ENCODE measurements around the gene GTF2IRD1.
"Not testable (repeated sequence)": the region's sequence is repeated elsewhere in the genome, so short reads cannot be mapped to it uniquely, and the experiment has no call there.

The GTF2IRD1 gene

GRCh38 chr7:74493295-74493694, 39.6 kb downstream of the GTF2IRD1 start:
- Histone ChIP-seq H3K36me3 (ENCODE audit: insufficient read depth, low read length) (no peaks in the 10 kb centered on the region), H3K27ac (ENCODE audit: low read depth, low read length) (no peak overlapping the region), H3K4me3 (ENCODE audit: low read depth, low read length) (no peak overlapping the region), H3K4me1 (ENCODE audit: control insufficient read depth, insufficient read depth, low read length, unreplicated experiment) (no peaks in the 10 kb centered on the region), H3K27me3 (ENCODE audit: insufficient read depth, low read length) (no peaks in the 10 kb centered on the region), H2AFZ (ENCODE audit: low read length, unreplicated experiment) (no peak overlapping the region), H3K79me2 (ENCODE audit: control insufficient read depth, insufficient read depth, low read length, unreplicated experiment) (peaks cover 8% of the 10 kb centered on the region)

DNA sequence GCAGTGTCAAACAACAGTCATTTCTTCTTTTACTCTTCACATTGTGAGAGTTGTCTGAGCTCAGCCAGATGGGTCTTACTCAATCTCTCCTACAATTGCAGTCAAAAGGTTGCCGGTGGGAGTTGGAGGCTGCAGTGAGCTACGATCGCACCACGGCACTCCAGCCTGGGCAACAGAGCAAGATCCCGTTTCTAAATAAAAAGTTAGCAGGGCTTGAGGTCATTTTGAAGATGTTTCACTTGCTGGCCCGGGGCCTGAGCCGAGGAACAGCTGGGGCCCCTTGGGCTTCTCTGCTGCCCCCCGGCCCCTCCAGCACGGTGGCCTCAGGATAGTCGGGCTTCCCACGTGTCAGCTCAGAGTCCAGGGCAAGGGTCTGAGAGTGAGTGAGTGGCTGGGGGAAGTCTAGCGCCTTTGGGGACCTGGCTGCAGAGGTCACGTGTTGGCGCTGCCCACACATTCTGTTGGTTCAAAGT, 40.4 kb downstream of the GTF2IRD1 start:
- peaks cover 8% of the 10 kb centered on the region for H3K79me2 ChIP-seq (ENCODE audit: control insufficient read depth, insufficient read depth, low read length, unreplicated experiment)
- H3K27me3 ChIP-seq (ENCODE audit: insufficient read depth, low read length): no peaks in the 10 kb centered on the region
- no peaks in the 10 kb centered on the region for H3K36me3 ChIP-seq (ENCODE audit: insufficient read depth, low read length)
- H2AFZ ChIP-seq (ENCODE audit: low read length, unreplicated experiment): no peak overlapping the region
- no peaks in the 10 kb centered on the region for H3K4me1 ChIP-seq (ENCODE audit: control insufficient read depth, insufficient read depth, low read length, unreplicated experiment)
- no peak overlapping the region for H3K4me3 ChIP-seq (ENCODE audit: low read depth, low read length)
- H3K27ac ChIP-seq (ENCODE audit: low read depth, low read length): no peak overlapping the region

DNA sequence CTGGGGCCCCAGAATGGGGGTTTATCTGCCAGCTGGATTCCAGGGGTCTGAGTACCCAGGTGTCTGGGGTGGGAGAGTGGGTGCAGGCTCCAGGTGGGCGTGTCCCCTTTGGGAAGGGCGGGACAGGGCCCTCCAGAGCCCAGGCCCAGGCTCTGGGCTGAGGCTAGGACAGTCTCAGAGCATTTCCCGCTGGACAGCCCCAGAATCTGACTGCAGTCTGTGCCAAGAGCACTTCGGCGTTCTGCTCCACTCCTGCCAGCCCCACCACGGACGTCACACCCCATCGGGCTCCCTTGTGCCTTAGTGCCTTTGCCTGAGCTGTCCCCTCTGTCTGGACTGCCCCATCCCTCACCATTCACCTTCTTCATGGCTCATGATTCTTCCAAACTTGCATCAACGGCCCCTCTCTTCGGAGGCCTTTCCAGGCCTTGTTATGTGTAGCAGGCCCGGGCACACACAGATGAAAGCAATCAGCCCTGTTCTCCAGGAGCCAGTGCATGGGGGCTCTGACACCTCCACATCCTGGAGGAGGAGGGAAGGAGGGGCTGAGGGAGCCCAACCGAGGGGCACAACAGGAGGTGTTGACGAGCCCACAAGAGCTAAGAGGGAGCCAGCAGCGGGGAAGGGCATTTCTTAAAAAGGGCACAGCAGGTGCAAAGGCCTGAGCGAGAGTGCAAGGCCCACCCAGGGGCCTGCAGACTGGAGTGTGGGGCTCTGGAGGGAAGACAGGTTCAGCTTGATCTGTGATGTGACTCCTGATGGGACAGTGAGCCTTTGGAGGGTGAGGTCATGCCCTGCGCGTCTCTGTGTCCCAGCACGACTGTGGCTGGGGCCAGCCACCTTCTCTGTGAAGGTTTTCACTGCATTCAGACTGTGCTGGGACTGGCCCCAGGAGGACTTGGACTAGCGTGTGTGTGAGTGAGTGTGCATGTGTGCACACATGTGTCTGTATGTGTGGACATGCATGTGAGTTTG, 41.7 kb downstream of the GTF2IRD1 start:
- H2AFZ ChIP-seq (ENCODE audit: low read length, unreplicated experiment): no peak overlapping the region
- H3K27me3 ChIP-seq (ENCODE audit: insufficient read depth, low read length): no peaks in the 10 kb centered on the region
- no peaks in the 10 kb centered on the region for H3K4me1 ChIP-seq (ENCODE audit: control insufficient read depth, insufficient read depth, low read length, unreplicated experiment)
- H3K36me3 ChIP-seq (ENCODE audit: insufficient read depth, low read length): no peaks in the 10 kb centered on the region
- H3K4me3 ChIP-seq (ENCODE audit: low read depth, low read length): no peak overlapping the region
- H3K79me2 ChIP-seq (ENCODE audit: control insufficient read depth, insufficient read depth, low read length, unreplicated experiment): peaks cover 6% of the 10 kb centered on the region
- H3K27ac ChIP-seq (ENCODE audit: low read depth, low read length): no peak overlapping the region

DNA sequence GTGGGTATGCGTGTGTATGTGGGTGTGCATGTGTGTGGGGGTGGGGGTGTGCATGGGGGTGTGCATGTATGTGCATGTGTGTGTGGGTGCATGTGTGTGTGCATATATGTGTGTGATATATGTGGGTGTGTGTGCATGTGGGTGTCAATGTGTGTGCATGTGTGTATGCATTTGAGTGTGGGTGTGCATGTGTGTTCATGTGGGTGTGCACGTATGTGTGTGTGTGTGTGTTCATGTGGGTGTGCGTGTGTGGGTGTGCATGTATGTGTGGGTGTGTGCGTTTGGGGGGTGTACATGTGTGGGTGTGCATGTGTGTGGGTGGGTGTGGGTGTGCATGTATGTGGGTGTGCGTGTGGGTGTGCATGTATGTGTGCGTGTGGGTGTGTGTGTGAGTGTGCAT, 42.6 kb downstream of the GTF2IRD1 start:
- Histone ChIP-seq H2AFZ (ENCODE audit: low read length, unreplicated experiment) (no peak overlapping the region), H3K27ac (ENCODE audit: low read depth, low read length) (no peak overlapping the region), H3K27me3 (ENCODE audit: insufficient read depth, low read length) (no peaks in the 10 kb centered on the region), H3K4me1 (ENCODE audit: control insufficient read depth, insufficient read depth, low read length, unreplicated experiment) (no peaks in the 10 kb centered on the region), H3K4me3 (ENCODE audit: low read depth, low read length) (no peak overlapping the region), H3K36me3 (ENCODE audit: insufficient read depth, low read length) (no peaks in the 10 kb centered on the region), H3K79me2 (ENCODE audit: control insufficient read depth, insufficient read depth, low read length, unreplicated experiment) (peaks cover 10% of the 10 kb centered on the region)

DNA sequence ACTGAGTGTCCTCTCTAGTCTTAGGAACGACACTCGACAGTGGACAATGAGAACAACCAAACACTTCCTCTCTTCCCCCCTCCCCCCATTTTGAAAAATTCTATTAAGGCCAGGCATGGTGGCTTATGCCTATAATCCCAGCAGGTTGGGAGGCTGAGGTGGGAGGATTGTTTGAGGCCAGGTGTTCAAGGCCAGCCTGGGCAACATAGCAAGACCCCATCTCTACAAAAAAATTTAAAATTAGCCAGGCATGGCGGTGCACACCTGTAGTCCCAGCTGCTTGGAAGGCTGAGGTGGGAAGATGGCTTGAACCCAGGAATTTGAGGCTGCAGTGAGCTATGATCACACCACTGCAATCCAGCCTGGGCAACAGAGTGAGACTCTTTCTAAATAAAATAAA, 43.1 kb downstream of the GTF2IRD1 start:
- not testable (repeated sequence) for H3K27me3 ChIP-seq (ENCODE audit: insufficient read depth, low read length); H3K4me3 ChIP-seq (ENCODE audit: low read depth, low read length); H3K4me1 ChIP-seq (ENCODE audit: control insufficient read depth, insufficient read depth, low read length, unreplicated experiment); H2AFZ ChIP-seq (ENCODE audit: low read length, unreplicated experiment); H3K27ac ChIP-seq (ENCODE audit: low read depth, low read length); H3K36me3 ChIP-seq (ENCODE audit: insufficient read depth, low read length)
- peaks cover 13% of the 10 kb centered on the region for H3K79me2 ChIP-seq (ENCODE audit: control insufficient read depth, insufficient read depth, low read length, unreplicated experiment)

GRCh38 chr7:74498354-74498753, 44.6 kb downstream of the GTF2IRD1 start:
- H3K27me3 ChIP-seq (ENCODE audit: insufficient read depth, low read length): no peaks in the 10 kb centered on the region
- no peak overlapping the region for H2AFZ ChIP-seq (ENCODE audit: low read length, unreplicated experiment)
- peaks cover 13% of the 10 kb centered on the region for H3K79me2 ChIP-seq (ENCODE audit: control insufficient read depth, insufficient read depth, low read length, unreplicated experiment)
- no peaks in the 10 kb centered on the region for H3K4me1 ChIP-seq (ENCODE audit: control insufficient read depth, insufficient read depth, low read length, unreplicated experiment)
- no peaks in the 10 kb centered on the region for H3K36me3 ChIP-seq (ENCODE audit: insufficient read depth, low read length)
- H3K27ac ChIP-seq (ENCODE audit: low read depth, low read length): no peak overlapping the region
- no peak overlapping the region for H3K4me3 ChIP-seq (ENCODE audit: low read depth, low read length)

DNA sequence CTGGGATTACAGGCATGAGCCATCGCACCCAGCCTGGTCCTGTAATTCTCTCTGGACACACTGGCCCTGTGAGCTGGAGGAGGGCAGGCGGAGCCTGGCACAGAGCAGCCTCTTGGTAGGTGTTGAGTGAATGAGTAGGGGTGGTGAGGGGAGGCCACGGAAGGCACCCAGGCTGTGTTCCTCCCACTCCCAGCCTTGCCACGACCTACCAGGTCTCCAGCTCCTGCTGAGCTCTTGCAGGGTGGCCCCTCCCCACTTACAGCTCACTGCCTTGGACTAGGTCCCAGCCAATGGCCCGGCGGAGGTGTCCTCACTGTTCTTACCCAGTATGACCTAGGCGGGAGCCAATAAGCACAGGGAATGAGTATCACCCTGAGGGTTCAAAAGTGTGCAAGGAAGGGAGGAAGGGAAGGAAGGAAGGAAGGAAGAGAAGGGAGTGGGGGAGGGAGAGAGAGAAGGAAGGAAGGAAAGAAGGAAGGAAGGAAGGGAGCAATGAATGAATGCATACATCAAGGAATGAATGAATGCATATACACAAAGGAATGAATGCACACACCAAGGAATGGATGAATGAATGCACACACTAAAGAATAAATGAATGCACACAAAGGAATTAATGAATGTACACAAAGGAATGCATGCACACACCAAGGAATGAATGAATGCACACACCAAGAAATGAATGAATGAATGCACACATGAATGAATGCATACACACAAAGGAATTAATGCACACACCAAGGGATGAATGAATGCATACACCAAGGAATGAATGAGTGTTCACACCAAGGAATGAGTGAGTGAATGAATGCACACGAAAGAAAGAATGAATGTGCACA, 45.5 kb downstream of the GTF2IRD1 start:
- Histone ChIP-seq H2AFZ (ENCODE audit: low read length, unreplicated experiment) (no peak overlapping the region), H3K36me3 (ENCODE audit: insufficient read depth, low read length) (no peaks in the 10 kb centered on the region), H3K4me3 (ENCODE audit: low read depth, low read length) (no peak overlapping the region), H3K79me2 (ENCODE audit: control insufficient read depth, insufficient read depth, low read length, unreplicated experiment) (peaks cover 13% of the 10 kb centered on the region), H3K4me1 (ENCODE audit: control insufficient read depth, insufficient read depth, low read length, unreplicated experiment) (no peaks in the 10 kb centered on the region), H3K27me3 (ENCODE audit: insufficient read depth, low read length) (no peaks in the 10 kb centered on the region), H3K27ac (ENCODE audit: low read depth, low read length) (no peak overlapping the region)

DNA sequence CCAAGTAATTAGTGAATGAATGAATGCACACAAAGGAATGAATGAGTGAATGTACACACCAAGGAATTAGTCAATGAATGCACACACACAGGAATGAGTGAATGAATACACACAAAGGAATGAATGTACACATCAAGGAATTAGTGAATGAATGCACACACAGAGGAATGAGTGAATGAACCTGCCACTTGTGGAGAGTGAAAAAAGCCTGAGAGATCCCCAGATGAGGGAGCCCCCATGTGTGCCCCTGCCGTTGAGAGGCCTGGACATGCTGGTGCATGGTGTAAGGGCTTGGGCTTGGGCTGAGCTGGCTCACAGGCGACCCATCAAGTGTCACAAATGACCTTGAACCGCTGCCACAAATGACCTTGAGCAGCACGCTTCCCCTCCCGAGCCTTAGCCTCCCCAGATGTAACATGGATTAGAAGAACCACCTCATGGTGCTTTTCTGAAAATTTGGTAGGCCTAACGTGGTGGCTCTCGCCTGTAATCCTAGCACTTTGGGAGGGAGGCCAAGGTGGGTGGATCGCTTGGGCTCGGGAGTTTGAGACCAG, 46.2 kb downstream of the GTF2IRD1 start:
- Histone ChIP-seq H3K4me3 (ENCODE audit: low read depth, low read length) (no peak overlapping the region), H3K4me1 (ENCODE audit: control insufficient read depth, insufficient read depth, low read length, unreplicated experiment) (no peaks in the 10 kb centered on the region), H3K79me2 (ENCODE audit: control insufficient read depth, insufficient read depth, low read length, unreplicated experiment) (peaks cover 13% of the 10 kb centered on the region), H2AFZ (ENCODE audit: low read length, unreplicated experiment) (no peak overlapping the region), H3K36me3 (ENCODE audit: insufficient read depth, low read length) (no peaks in the 10 kb centered on the region), H3K27me3 (ENCODE audit: insufficient read depth, low read length) (no peaks in the 10 kb centered on the region), H3K27ac (ENCODE audit: low read depth, low read length) (no peak overlapping the region)

DNA sequence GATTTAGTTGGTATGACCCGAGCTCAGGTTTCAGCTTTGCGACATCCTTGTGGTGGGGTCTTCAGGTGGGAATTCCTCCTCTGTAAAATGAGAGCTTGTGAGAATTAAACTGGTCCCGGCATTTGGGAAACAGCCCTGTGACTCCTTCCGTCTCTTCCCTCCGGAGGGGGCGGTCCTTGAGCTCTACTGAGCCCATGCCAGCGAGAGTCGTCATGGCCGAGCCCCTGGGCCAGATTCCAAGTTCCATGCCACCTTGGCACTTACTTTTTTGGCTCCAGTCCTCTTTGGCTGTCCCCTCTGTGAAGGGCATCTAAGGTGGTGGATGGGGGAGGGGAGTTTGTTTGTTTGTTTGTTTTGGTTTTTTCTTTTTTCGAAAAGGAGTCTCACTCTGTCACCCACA, 47.6 kb downstream of the GTF2IRD1 start:
- Histone ChIP-seq H3K27ac (ENCODE audit: low read depth, low read length) (no peak overlapping the region), H3K4me1 (ENCODE audit: control insufficient read depth, insufficient read depth, low read length, unreplicated experiment) (no peaks in the 10 kb centered on the region)

DNA sequence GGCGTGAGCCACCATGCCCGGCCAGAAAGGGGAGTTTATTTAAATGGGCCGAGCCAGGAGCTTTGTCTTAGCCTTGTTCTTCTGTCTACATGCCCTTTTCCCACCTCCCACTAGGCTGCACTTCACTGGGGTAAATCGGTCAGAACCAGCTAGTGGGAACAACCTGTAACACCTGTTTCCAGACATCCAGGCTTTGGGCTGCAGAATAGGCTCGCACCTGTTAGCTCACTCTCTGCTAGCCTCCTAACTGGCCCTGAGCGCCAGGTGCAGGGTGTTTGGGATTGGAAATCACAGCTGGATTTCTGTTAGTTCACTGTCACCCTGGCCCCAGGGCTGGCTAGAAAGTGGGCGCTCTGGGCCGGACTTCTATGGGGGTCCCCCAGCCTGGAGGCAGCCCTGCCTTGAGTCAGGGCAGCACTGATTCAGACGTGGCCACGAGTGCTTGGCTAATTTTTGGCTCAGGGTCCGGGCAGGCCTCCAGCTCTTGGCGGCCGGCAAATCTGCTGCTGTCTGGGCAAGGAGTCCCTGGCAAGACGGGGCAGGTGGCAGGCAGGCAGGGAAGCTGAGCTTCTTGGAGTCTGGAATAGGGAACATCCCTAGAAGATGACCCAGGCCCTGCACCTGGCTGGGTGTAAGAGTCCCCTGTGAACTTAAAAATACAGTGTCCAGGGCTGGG, 48.6 kb downstream of the GTF2IRD1 start:
- Histone ChIP-seq H3K27me3 (ENCODE audit: insufficient read depth, low read length) (no peaks in the 10 kb centered on the region), H2AFZ (ENCODE audit: low read length, unreplicated experiment) (no peak overlapping the region), H3K4me3 (ENCODE audit: low read depth, low read length) (no peak overlapping the region), H3K79me2 (ENCODE audit: control insufficient read depth, insufficient read depth, low read length, unreplicated experiment) (peaks cover 13% of the 10 kb centered on the region), H3K4me1 (ENCODE audit: control insufficient read depth, insufficient read depth, low read length, unreplicated experiment) (no peaks in the 10 kb centered on the region), H3K27ac (ENCODE audit: low read depth, low read length) (no peak overlapping the region), H3K36me3 (ENCODE audit: insufficient read depth, low read length) (no peaks in the 10 kb centered on the region)

More for the DNA sequence above, 47.6 kb downstream of the GTF2IRD1 start:
- H3K27me3 ChIP-seq (ENCODE audit: insufficient read depth, low read length): no peaks in the 10 kb centered on the region
- no peak overlapping the region for H2AFZ ChIP-seq (ENCODE audit: low read length, unreplicated experiment)
- H3K36me3 ChIP-seq (ENCODE audit: insufficient read depth, low read length): no peaks in the 10 kb centered on the region
- peaks cover 13% of the 10 kb centered on the region for H3K79me2 ChIP-seq (ENCODE audit: control insufficient read depth, insufficient read depth, low read length, unreplicated experiment)
- H3K4me3 ChIP-seq (ENCODE audit: low read depth, low read length): no peak overlapping the region

All from ACC112 (cell line).